IPS-20b (cell line): ENCODE data around the gene GH2.
A peak's percentile ranks its signal among the peaks of the same experiment; 100 is the strongest.
"Not testable (repeated sequence)": the region's sequence is repeated elsewhere in the genome, so short reads cannot be mapped to it uniquely, and the experiment has no call there.

Experiments used
- H3K27ac ChIP-seq: one replicate; pipeline ENCODE4 v1.5.1; 2013; ENCODE audit warnings: low read length
- H3K27me3 ChIP-seq: 2 replicates; pipeline ENCODE4 v1.6.1; 2013; ENCODE audit warnings: mild to moderate bottlenecking, low read length, inconsistent platforms; ENCODE audit not compliant: insufficient read depth
- H3K36me3 ChIP-seq: 2 replicates; pipeline ENCODE4 v1.6.1; 2013; ENCODE audit warnings: low read depth, mild to moderate bottlenecking, inconsistent platforms, low read length, moderate library complexity; ENCODE audit not compliant: insufficient read depth
- H3K4me1 ChIP-seq: 2 replicates; pipeline ENCODE4 v1.6.1; 2013; ENCODE audit warnings: mild to moderate bottlenecking, control low read depth, inconsistent platforms, low read length, moderate library complexity; ENCODE audit not compliant: insufficient read depth
- H3K4me3 ChIP-seq: 2 replicates; pipeline ENCODE4 v1.5.1; 2013; ENCODE audit warnings: mild to moderate bottlenecking, low read length, inconsistent platforms
- H3K9ac ChIP-seq: 2 replicates; pipeline ENCODE4 v1.6.1; 2013; ENCODE audit warnings: low read depth, mild to moderate bottlenecking, inconsistent platforms, low read length, moderate library complexity
- H3K9me3 ChIP-seq: 2 replicates; pipeline ENCODE4 v1.6.1; 2013; ENCODE audit warnings: mild to moderate bottlenecking, low read depth, low read length, inconsistent platforms; ENCODE audit not compliant: insufficient read depth

GH2 gene

GRCh38 chr17:63919311-63919723 lies 37.6 kb upstream of the GH2 start:
- no peak overlapping the region for H3K4me3 ChIP-seq
- H3K27me3 ChIP-seq = no peaks in the 10 kb centered on the region; the same call in 1 of the 2 replicates
- no peaks in the 10 kb centered on the region for H3K36me3 ChIP-seq
- H3K9me3 ChIP-seq = no peaks in the 10 kb centered on the region
- H3K9ac ChIP-seq = no peak overlapping the region
- peaks cover 4% of the 10 kb centered on the region; the same call in 1 of the 2 replicates for H3K4me1 ChIP-seq
- H3K27ac ChIP-seq = no peak overlapping the region

GRCh38 chr17:63918789-63919305 lies 37.1 kb upstream of the GH2 start, which contains the start of gene GH1:
TSS of gene GH1 (minus strand) at chr17:63918839. CDS start at chr17:63918776, 63 bp downstream.
- not testable (repeated sequence) for H3K9me3 ChIP-seq, H3K27ac ChIP-seq, H3K4me1 ChIP-seq, H3K9ac ChIP-seq, H3K36me3 ChIP-seq, H3K27me3 ChIP-seq
- peak within 1 kb of the TSS; percentile 54; the same call in 1 of the 2 replicates for H3K4me3 ChIP-seq

- Histone ChIP-seq H3K4me1 (peaks cover 4% of the 10 kb centered on the region; the same call in 1 of the 2 replicates), H3K9ac (no peak overlapping the region), H3K4me3 (peak overlapping the region; percentile 54; the same call in 1 of the 2 replicates), H3K36me3 (no peaks in the 10 kb centered on the region), H3K9me3 (no peaks in the 10 kb centered on the region), H3K27me3 (no peaks in the 10 kb centered on the region; the same call in 1 of the 2 replicates), H3K27ac (no peak overlapping the region)
These were observed 36.6 kb upstream of the GH2 start for GRCh38 chr17:63918305-63918704.

- H3K9me3 ChIP-seq = no peaks in the 10 kb centered on the region
- H3K9ac ChIP-seq = no peak overlapping the region
- H3K27me3 ChIP-seq = no peaks in the 10 kb centered on the region; the same call in 1 of the 2 replicates
- peak overlapping the region; percentile 54; the same call in 1 of the 2 replicates for H3K4me3 ChIP-seq
- H3K27ac ChIP-seq = no peak overlapping the region
- H3K36me3 ChIP-seq = no peaks in the 10 kb centered on the region
- peaks cover 4% of the 10 kb centered on the region; the same call in 1 of the 2 replicates for H3K4me1 ChIP-seq
These were observed 35.9 kb upstream of the GH2 start for GRCh38 chr17:63917646-63918045.

GRCh38 chr17:63917206-63917605 lies 35.5 kb upstream of the GH2 start:
- not testable (repeated sequence) for H3K4me1 ChIP-seq, H3K9me3 ChIP-seq, H3K4me3 ChIP-seq, H3K27ac ChIP-seq, H3K36me3 ChIP-seq, H3K9ac ChIP-seq, H3K27me3 ChIP-seq

- no peaks in the 10 kb centered on the region for H3K9me3 ChIP-seq
- no peaks in the 10 kb centered on the region for H3K36me3 ChIP-seq
- no peak overlapping the region for H3K4me3 ChIP-seq
- no peak overlapping the region for H3K27ac ChIP-seq
- no peaks in the 10 kb centered on the region; the same call in 1 of the 2 replicates for H3K27me3 ChIP-seq
- H3K9ac ChIP-seq = no peak overlapping the region
- H3K4me1 ChIP-seq = peaks cover 4% of the 10 kb centered on the region; the same call in 1 of the 2 replicates
These were observed 34.9 kb upstream of the GH2 start for GRCh38 chr17:63916566-63917185.

- H3K27ac ChIP-seq, H3K9me3 ChIP-seq, H3K27me3 ChIP-seq, H3K4me3 ChIP-seq, H3K9ac ChIP-seq, H3K36me3 ChIP-seq, H3K4me1 ChIP-seq: not testable (repeated sequence)
These were observed 34.0 kb upstream of the GH2 start for GRCh38 chr17:63915753-63916152.

GRCh38 chr17:63914471-63914870 lies 32.7 kb upstream of the GH2 start:
- H3K36me3 ChIP-seq = no peaks in the 10 kb centered on the region
- no peak overlapping the region for H3K9ac ChIP-seq
- no peaks in the 10 kb centered on the region; the same call in 1 of the 2 replicates for H3K27me3 ChIP-seq
- no peak overlapping the region for H3K4me3 ChIP-seq
- no peak overlapping the region for H3K27ac ChIP-seq
- peaks cover 4% of the 10 kb centered on the region; the same call in 1 of the 2 replicates for H3K4me1 ChIP-seq
- no peaks in the 10 kb centered on the region for H3K9me3 ChIP-seq

GRCh38 chr17:63911657-63912100 lies 29.9 kb upstream of the GH2 start:
- Histone ChIP-seq H3K9ac (no peak overlapping the region), H3K4me3 (no peak overlapping the region), H3K27me3 (no peaks in the 10 kb centered on the region; the same call in 1 of the 2 replicates), H3K36me3 (no peaks in the 10 kb centered on the region), H3K27ac (no peak overlapping the region), H3K4me1 (peaks cover 3% of the 10 kb centered on the region; the same call in 1 of the 2 replicates), H3K9me3 (no peaks in the 10 kb centered on the region)

- H3K9ac ChIP-seq = no peak within 1 kb of the TSS
- H3K4me1 ChIP-seq = peaks cover 3% of the 10 kb centered on the region; the same call in 1 of the 2 replicates
- H3K27me3 ChIP-seq = no peaks in the 10 kb centered on the region; the same call in 1 of the 2 replicates
- H3K36me3 ChIP-seq = no peaks in the 10 kb centered on the region
- no peaks in the 10 kb centered on the region for H3K9me3 ChIP-seq
- H3K4me3 ChIP-seq = no peak within 1 kb of the TSS
- no peak within 1 kb of the TSS for H3K27ac ChIP-seq
These were observed 29.4 kb upstream of the GH2 start, which contains the start of gene CSHL1 for GRCh38 chr17:63911041-63911635. TSS of gene CSHL1 (minus strand) at chr17:63911258. CDS start at chr17:63911196, 62 bp downstream.

GRCh38 chr17:63910096-63910495 lies 28.4 kb upstream of the GH2 start:
- Histone ChIP-seq H3K36me3 (no peaks in the 10 kb centered on the region), H3K9ac (no peak overlapping the region), H3K4me3 (no peak overlapping the region), H3K27ac (no peak overlapping the region), H3K4me1 (peaks cover 3% of the 10 kb centered on the region; the same call in 1 of the 2 replicates), H3K27me3 (no peaks in the 10 kb centered on the region; the same call in 1 of the 2 replicates), H3K9me3 (no peaks in the 10 kb centered on the region)
